ENCODE results near the gene TRABD2B.

Gene TRABD2B

GRCh38 chr1:47849591-47850261, 147.5 kb downstream of the TRABD2B start:
- no peak for DNase-seq (ENCODE audit: low read depth)

- DNase-seq (ENCODE audit: low read depth) = no peak
Observed at GRCh38 chr1:47849005-47849521, 148.1 kb downstream of the TRABD2B start.

- DNase-seq (ENCODE audit: low read depth) = no peak
Observed at GRCh38 chr1:47847763-47848162, 149.4 kb downstream of the TRABD2B start.

GRCh38 chr1:47844558-47844955, 152.6 kb downstream of the TRABD2B start:
- no peak for DNase-seq (ENCODE audit: low read depth)

GRCh38 chr1:47843781-47844557, 153.2 kb downstream of the TRABD2B start:
- DNase-seq (ENCODE audit: low read depth) = no peak

GRCh38 chr1:47843059-47843458, 154.1 kb downstream of the TRABD2B start:
- DNase-seq (ENCODE audit: low read depth) = no peak

GRCh38 chr1:47842228-47842919, 154.8 kb downstream of the TRABD2B start:
- no peak for DNase-seq (ENCODE audit: low read depth)

- no peak for DNase-seq (ENCODE audit: low read depth)
Observed at GRCh38 chr1:47841356-47841755, 155.8 kb downstream of the TRABD2B start.

GRCh38 chr1:47840393-47841190, 156.6 kb downstream of the TRABD2B start:
- DNase-seq (ENCODE audit: low read depth) = no peak

GRCh38 chr1:47839433-47839760, 157.8 kb downstream of the TRABD2B start:
- DNase-seq (ENCODE audit: low read depth) = no peak

- DNase-seq (ENCODE audit: low read depth) = no peak
Observed at GRCh38 chr1:47838562-47839432, 158.4 kb downstream of the TRABD2B start.

- no peak for DNase-seq (ENCODE audit: low read depth)
Observed at GRCh38 chr1:47837866-47838561, 159.2 kb downstream of the TRABD2B start.

GRCh38 chr1:47837056-47837830, 159.9 kb downstream of the TRABD2B start:
- no peak for DNase-seq (ENCODE audit: low read depth)

GRCh38 chr1:47835409-47835808, 161.8 kb downstream of the TRABD2B start:
- no peak for DNase-seq (ENCODE audit: low read depth)

GRCh38 chr1:47834326-47834725, 162.9 kb downstream of the TRABD2B start:
- DNase-seq (ENCODE audit: low read depth) = no peak

- no peak for DNase-seq (ENCODE audit: low read depth)
Observed at GRCh38 chr1:47830641-47831333, 166.4 kb downstream of the TRABD2B start.

- DNase-seq (ENCODE audit: low read depth) = no peak
Observed at GRCh38 chr1:47830021-47830420, 167.2 kb downstream of the TRABD2B start.

GRCh38 chr1:47828978-47829377, 168.2 kb downstream of the TRABD2B start:
- DNase-seq (ENCODE audit: low read depth) = no peak

- DNase-seq (ENCODE audit: low read depth) = no peak
Observed at GRCh38 chr1:47827109-47827508, 170.1 kb downstream of the TRABD2B start.
